ENCODE measurements around the gene VWA7.

DNA sequence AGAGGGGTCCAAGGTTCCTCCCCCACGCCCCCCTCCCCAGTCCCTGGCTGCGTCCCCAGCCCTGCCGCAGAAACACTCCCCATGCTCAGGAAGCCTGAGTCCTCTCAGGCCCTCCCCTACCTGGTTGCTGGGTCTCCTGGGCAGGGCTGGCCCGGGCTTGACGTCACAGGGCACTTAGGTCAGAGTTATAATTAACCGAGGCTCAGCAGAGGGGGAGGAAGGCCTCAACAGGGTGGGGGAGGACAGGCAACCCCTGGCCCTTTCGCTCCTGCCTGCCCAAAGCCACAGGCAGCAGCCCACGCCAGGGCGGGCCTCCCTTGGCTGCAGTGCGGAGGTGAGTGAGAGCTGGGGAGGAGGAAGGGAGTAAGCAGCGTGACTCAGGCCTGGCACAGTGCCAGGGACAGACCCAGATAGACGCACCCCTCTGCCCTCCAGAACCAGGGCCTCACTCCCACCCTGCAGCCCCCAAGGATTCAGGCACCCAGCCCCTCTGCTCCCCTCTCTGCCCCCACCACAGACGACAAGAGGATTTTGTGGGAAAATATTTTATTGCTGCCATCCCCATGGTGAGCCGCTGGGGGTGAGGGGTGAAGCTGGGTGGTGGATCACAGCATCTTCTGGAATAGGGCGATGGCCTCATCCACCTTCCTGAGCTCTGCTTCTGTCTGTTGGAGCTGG lies at the start of gene VWA7:
- TF ChIP-seq, protein P1, sequence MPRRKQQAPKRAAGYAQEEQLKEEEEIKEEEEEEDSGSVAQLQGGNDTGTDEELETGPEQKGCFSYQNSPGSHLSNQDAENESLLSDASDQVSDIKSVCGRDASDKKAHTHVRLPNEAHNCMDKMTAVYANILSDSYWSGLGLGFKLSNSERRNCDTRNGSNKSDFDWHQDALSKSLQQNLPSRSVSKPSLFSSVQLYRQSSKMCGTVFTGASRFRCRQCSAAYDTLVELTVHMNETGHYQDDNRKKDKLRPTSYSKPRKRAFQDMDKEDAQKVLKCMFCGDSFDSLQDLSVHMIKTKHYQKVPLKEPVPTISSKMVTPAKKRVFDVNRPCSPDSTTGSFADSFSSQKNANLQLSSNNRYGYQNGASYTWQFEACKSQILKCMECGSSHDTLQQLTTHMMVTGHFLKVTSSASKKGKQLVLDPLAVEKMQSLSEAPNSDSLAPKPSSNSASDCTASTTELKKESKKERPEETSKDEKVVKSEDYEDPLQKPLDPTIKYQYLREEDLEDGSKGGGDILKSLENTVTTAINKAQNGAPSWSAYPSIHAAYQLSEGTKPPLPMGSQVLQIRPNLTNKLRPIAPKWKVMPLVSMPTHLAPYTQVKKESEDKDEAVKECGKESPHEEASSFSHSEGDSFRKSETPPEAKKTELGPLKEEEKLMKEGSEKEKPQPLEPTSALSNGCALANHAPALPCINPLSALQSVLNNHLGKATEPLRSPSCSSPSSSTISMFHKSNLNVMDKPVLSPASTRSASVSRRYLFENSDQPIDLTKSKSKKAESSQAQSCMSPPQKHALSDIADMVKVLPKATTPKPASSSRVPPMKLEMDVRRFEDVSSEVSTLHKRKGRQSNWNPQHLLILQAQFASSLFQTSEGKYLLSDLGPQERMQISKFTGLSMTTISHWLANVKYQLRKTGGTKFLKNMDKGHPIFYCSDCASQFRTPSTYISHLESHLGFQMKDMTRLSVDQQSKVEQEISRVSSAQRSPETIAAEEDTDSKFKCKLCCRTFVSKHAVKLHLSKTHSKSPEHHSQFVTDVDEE (CRISPR knock-in tag; IDR thresholded peaks at IDR 0.05) = no peak
- TF ChIP-seq PPARA (CRISPR knock-in tag; IDR thresholded peaks at IDR 0.05; ENCODE audit: borderline replicate concordance) (no peak), ZFP30 (CRISPR knock-in tag; IDR thresholded peaks at IDR 0.05) (no peak), ZC3H10 (CRISPR knock-in tag; IDR thresholded peaks at IDR 0.05) (no peak)
- TF ChIP-seq, protein P2, sequence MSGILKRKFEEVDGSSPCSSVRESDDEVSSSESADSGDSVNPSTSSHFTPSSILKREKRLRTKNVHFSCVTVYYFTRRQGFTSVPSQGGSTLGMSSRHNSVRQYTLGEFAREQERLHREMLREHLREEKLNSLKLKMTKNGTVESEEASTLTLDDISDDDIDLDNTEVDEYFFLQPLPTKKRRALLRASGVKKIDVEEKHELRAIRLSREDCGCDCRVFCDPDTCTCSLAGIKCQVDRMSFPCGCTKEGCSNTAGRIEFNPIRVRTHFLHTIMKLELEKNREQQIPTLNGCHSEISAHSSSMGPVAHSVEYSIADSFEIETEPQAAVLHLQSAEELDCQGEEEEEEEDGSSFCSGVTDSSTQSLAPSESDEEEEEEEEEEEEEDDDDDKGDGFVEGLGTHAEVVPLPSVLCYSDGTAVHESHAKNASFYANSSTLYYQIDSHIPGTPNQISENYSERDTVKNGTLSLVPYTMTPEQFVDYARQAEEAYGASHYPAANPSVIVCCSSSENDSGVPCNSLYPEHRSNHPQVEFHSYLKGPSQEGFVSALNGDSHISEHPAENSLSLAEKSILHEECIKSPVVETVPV (CRISPR knock-in tag; IDR thresholded peaks at IDR 0.05) = no peak

Measured in SK-N-SH treated with all-trans-retinoic acid at 6 μM for 48 hours (cell line).